Loucy (cell line): ENCODE results near the gene PRR35.

Experiments
- H2AFZ ChIP-seq: fragments of 200-600 bp; sonication (generic); 2 replicates; pipeline ENCODE4 v1.6.0; 2016; ENCODE audit warnings: antibody characterized with exemption, mild to moderate bottlenecking, low read length, moderate library complexity
- H3F3A ChIP-seq: fragments of 200-600 bp; 2 replicates; pipeline ENCODE4 v1.6.0; 2016; ENCODE audit warnings: antibody characterized with exemption, low read depth, mild to moderate bottlenecking
- H3K27me3 ChIP-seq: fragments of 200-600 bp; sonication (generic); 2 replicates; pipeline ENCODE4 v1.6.1; 2014; ENCODE audit warnings: low read length, mild to moderate bottlenecking; ENCODE audit not compliant: insufficient read depth, poor library complexity, severe bottlenecking
- H3K36me3 ChIP-seq: fragments of 200-600 bp; sonication (generic); 2 replicates; pipeline ENCODE4 v1.6.1; 2016; ENCODE audit warnings: low read length; ENCODE audit not compliant: insufficient read depth
- H3K4me1 ChIP-seq: fragments of 200-600 bp; sonication (generic); 2 replicates; pipeline ENCODE4 v1.5.1; 2014; ENCODE audit warnings: low read length, mild to moderate bottlenecking; ENCODE audit not compliant: insufficient read depth, poor library complexity, severe bottlenecking
- H3K4me2 ChIP-seq: fragments of 200-600 bp; sonication (generic); 2 replicates; pipeline ENCODE4 v1.6.0; 2014; ENCODE audit warnings: antibody characterized with exemption, low read length, low read depth, mild to moderate bottlenecking; ENCODE audit not compliant: poor library complexity, severe bottlenecking
- H3K4me3 ChIP-seq: fragments of 200-600 bp; sonication (generic); 2 replicates; pipeline ENCODE4 v1.5.1; 2014; ENCODE audit warnings: low read length, mild to moderate bottlenecking, mixed read lengths; ENCODE audit not compliant: poor library complexity, severe bottlenecking
- H3K79me2 ChIP-seq: fragments of 200-600 bp; sonication (generic); 2 replicates; pipeline ENCODE4 v1.6.1; 2014; ENCODE audit warnings: low read length; ENCODE audit not compliant: insufficient read depth
- H3K9ac ChIP-seq: fragments of 200-600 bp; sonication (generic); 2 replicates; pipeline ENCODE4 v1.6.0; 2014; ENCODE audit warnings: mild to moderate bottlenecking, low read depth, low read length, moderate library complexity; ENCODE audit not compliant: poor library complexity, severe bottlenecking
- H3K9me2 ChIP-seq: fragments of 200-600 bp; sonication (generic); replicated peaks from 2 replicates; pipeline ENCODE4 v1.6.1; 2016; ENCODE audit warnings: low read depth, low read length, mixed read lengths
- H3K9me3 ChIP-seq: fragments of 200-600 bp; sonication (generic); 2 replicates; pipeline ENCODE4 v1.6.1; 2014; ENCODE audit warnings: mild to moderate bottlenecking, antibody characterized with exemption, low read length, low read depth; ENCODE audit not compliant: insufficient read depth
- H4K20me1 ChIP-seq: fragments of 200-600 bp; sonication (generic); 2 replicates; pipeline ENCODE4 v1.6.0; 2014; ENCODE audit warnings: antibody characterized with exemption, low read length, mild to moderate bottlenecking; ENCODE audit not compliant: insufficient read depth, poor library complexity, severe bottlenecking
- CTCF ChIP-seq: fragments of 200-600 bp; sonication (generic); conservative IDR thresholded peaks from 2 replicates; pipeline ENCODE4 v1.5.1; 2014; ENCODE audit warnings: mild to moderate bottlenecking, antibody characterized with exemption, low read length
- EZH2phosphoT487 ChIP-seq: fragments of 200-600 bp; IDR thresholded peaks from 2 replicates; pipeline ENCODE4 v1.6.1; 2018; ENCODE audit warnings: antibody characterized with exemption, mild to moderate bottlenecking, moderate library complexity, borderline replicate concordance

The PRR35 gene

GRCh38 chr16:515175-515938, 44.8 kb upstream of the PRR35 start:
- no peaks in the 10 kb centered on the region for H3K4me1 ChIP-seq
- no peaks in the 10 kb centered on the region for H3K27me3 ChIP-seq
- no peaks in the 10 kb centered on the region for H3K9me3 ChIP-seq
- no peak for TF ChIP-seq CTCF
- no peak for TF ChIP-seq EZH2phosphoT487
- no peak overlapping the region for H3K9ac ChIP-seq
- no peaks in the 10 kb centered on the region for H3K36me3 ChIP-seq
- no peak overlapping the region for H2AFZ ChIP-seq
- no peaks in the 10 kb centered on the region for H3K79me2 ChIP-seq
- H3K4me3 ChIP-seq = no peak overlapping the region
- H4K20me1 ChIP-seq = no peaks in the 10 kb centered on the region
- H3K4me2 ChIP-seq = no peak overlapping the region
- no peaks in the 10 kb centered on the region for H3K9me2 ChIP-seq
- no peaks in the 10 kb centered on the region for H3F3A ChIP-seq

GRCh38 chr16:515939-516226, 44.3 kb upstream of the PRR35 start:
- TF ChIP-seq EZH2phosphoT487 = no peak
- no peak for TF ChIP-seq CTCF
- no peaks in the 10 kb centered on the region for H4K20me1 ChIP-seq
- H3K4me2 ChIP-seq = no peak overlapping the region
- H3K9me3 ChIP-seq = no peaks in the 10 kb centered on the region
- no peaks in the 10 kb centered on the region for H3K4me1 ChIP-seq
- H3K79me2 ChIP-seq = no peaks in the 10 kb centered on the region
- no peaks in the 10 kb centered on the region for H3K9me2 ChIP-seq
- no peak overlapping the region for H3K9ac ChIP-seq
- H3K4me3 ChIP-seq = no peak overlapping the region
- no peaks in the 10 kb centered on the region for H3F3A ChIP-seq
- H3K36me3 ChIP-seq = no peaks in the 10 kb centered on the region
- no peaks in the 10 kb centered on the region for H3K27me3 ChIP-seq
- no peak overlapping the region for H2AFZ ChIP-seq

- H2AFZ ChIP-seq = no peak overlapping the region
- H3K9me2 ChIP-seq = no peaks in the 10 kb centered on the region
- no peaks in the 10 kb centered on the region for H4K20me1 ChIP-seq
- H3K79me2 ChIP-seq = no peaks in the 10 kb centered on the region
- H3K4me2 ChIP-seq = no peak overlapping the region
- H3K27me3 ChIP-seq = no peaks in the 10 kb centered on the region
- H3K9me3 ChIP-seq = no peaks in the 10 kb centered on the region
- H3K4me1 ChIP-seq = no peaks in the 10 kb centered on the region
- TF ChIP-seq CTCF = no peak
- TF ChIP-seq EZH2phosphoT487 = no peak
- no peaks in the 10 kb centered on the region for H3K36me3 ChIP-seq
- no peak overlapping the region for H3K4me3 ChIP-seq
- no peak overlapping the region for H3K9ac ChIP-seq
- H3F3A ChIP-seq = no peaks in the 10 kb centered on the region
These were observed 43.9 kb upstream of the PRR35 start for GRCh38 chr16:516301-516700.
